Retinal pigment epithelial cell (primary cell): Measurements from ENCODE around the gene VWF.

Source experiments
- DNase-seq: peaks from one replicate; pipeline ENCODE4 v3.0.0-alpha.2; 2010; ENCODE audit warnings: low read depth
- H3K4me3 ChIP-seq: 2 replicates; pipeline ENCODE4 v1.5.1; 2011; ENCODE audit warnings: mild to moderate bottlenecking, low read length, control low read depth, moderate library complexity
- CTCF ChIP-seq: conservative IDR thresholded peaks from 2 replicates; pipeline ENCODE4 v1.5.1; 2011; ENCODE audit warnings: low read depth, low read length, control low read depth, inconsistent platforms

The VWF gene

DNA sequence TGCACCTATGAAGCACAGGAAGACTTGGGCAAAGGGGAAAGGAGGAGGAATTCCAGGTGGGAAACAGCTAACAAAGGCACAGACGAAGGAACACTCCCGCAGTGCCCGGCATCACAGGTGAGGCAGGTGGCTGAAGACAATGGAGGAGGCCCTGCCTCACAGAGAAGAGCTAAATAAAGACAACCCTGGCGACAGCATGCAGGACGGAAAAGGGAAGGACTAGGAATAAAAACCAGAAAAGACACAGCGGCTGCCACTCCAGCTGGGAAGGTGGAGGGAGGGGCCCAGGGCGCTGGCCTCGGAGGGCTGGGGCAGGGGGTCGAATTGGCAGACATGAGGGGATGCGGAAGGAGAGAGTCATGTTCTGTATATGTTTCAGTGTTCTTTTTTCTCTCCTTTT, 136.4 kb downstream of the VWF start:
- no peak overlapping the region for H3K4me3 ChIP-seq
- DNase-seq = no peak
- TF ChIP-seq CTCF = no peak

DNA sequence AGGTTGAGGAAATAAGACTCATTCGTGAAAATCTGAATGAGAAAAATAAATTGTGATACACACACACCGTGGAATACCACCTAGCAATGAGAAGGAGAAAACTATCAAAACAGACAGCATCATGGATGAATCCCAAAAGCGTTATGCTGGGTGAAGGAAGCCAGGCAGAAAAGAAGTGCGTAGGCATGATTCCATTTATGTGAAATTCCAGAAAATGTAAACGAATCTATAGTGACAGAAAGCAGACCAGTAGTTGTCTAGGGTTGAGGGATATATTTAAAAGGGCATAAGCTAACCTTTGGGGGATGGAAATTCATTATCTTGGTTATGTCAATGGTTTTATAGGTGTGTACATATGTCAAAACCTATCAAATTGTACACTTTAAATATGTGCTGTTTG, 136.9 kb downstream of the VWF start:
- H3K4me3 ChIP-seq = no peak overlapping the region
- TF ChIP-seq CTCF = no peak
- DNase-seq = no peak

GRCh38 chr12:5985471-5985870, 139.0 kb downstream of the VWF start:
- DNase-seq = no peak
- TF ChIP-seq CTCF = no peak
- no peak overlapping the region for H3K4me3 ChIP-seq

DNA sequence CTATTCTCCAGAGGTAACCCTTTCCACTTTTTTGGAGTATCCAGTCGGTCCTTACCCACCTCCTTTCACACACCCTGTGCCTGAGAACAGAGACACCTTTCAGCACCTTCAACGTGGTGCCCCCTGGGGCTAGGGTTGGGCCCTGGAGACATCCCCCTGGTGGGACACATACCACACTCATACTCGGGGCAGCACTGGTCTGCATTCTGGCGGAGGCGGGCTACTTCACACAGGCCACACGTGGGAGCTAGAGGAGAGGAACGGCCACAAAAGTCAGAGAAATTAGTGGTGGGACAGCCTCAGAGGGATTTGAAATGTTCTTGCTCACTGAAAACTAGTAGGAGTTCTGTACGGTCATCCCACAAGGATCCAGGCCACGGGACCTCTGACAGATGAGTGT, 139.6 kb downstream of the VWF start:
- no peak for TF ChIP-seq CTCF
- no peak for DNase-seq
- no peak overlapping the region for H3K4me3 ChIP-seq

DNA sequence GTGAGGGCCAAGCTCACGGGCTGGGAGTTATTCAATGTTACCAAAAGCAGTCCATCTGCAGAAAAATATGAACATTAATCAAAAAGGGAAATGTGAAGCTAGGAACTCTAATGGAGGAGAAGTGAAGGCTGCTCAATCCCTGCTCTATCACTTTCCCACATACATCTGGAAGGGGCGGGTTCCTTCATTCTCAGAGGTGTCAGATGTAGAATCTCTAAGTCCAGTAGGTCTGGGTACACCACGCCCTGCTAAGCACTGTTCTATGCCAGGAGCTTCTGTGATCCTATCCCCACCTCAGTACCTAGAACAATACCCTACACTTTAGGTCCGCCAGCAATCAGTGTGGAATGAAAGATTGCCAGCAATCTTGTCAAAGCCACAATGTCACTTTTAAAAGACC, 142.4 kb downstream of the VWF start:
- no peak overlapping the region for H3K4me3 ChIP-seq
- no peak for TF ChIP-seq CTCF
- no peak for DNase-seq

DNA sequence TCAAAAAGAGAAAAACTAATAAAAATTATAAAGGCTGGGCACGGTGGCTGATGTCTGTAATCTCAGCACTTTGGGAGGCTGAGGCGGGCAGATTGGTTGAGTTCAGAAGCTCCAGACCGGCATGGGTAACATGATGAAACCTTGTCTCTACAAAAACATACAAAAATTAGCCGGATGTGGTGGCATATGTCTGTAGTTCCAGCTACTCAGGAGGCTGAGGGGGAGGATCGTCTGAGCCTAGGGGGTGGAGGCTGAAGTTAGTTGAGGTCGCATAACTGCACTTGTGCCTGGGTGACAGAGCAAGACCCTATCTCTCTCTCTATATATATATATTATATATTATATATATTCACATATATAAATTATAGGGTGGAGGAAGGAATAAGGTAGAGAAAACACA, 146.9 kb downstream of the VWF start:
- H3K4me3 ChIP-seq = no peak overlapping the region
- no peak for TF ChIP-seq CTCF
- no peak for DNase-seq

DNA sequence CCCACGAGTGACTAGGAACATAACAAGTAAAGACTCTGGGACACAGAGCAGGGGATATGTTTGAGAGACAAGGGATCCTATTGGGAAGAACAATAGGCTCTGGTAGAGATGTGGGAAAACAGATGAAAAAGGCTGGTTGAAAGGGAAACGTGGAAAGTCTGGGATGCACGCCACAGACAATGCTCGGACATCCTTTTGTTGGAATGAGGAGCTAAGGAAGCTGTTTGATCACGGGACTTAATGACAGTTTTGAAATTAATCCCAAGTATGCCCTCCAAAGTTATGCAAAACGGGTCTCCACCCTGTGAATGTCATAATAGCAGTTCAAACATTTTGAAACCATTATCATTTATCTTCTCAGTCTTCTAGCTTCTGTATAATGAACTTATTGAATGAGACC, 147.8 kb downstream of the VWF start:
- no peak overlapping the region for H3K4me3 ChIP-seq
- DNase-seq = no peak
- no peak for TF ChIP-seq CTCF
